DMS53 treated with DMSO at 0.1 percent for 48 hours (cell line): ENCODE measurements around the gene SCT.

Experiments
- DNase-seq: peaks from one replicate; lab custom pipeline; 2025; ENCODE audit not compliant: unreplicated experiment; lab: John Stamatoyannopoulos, UW

The SCT gene

DNA sequence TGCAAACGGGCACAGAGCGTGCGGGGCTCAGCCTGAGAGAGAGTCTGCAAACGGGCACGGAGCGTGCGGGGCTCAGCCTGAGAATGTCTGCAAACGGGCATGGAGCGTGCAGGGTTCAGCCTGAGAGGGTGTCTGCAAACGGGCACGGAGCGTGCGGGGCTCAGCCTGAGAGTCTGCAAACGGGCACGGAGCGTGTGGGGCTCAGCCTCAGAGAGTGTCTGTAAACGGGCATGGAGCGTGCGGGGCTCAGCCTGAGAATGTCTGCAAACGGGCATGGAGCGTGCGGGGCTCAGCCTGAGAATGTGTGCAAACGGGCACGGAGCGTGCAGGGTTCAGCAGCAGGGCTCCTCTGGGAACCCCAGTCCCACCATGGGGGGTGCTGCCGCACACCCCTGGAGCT is 37.2 kb downstream of the SCT start:
- no peak for DNase-seq

DNA sequence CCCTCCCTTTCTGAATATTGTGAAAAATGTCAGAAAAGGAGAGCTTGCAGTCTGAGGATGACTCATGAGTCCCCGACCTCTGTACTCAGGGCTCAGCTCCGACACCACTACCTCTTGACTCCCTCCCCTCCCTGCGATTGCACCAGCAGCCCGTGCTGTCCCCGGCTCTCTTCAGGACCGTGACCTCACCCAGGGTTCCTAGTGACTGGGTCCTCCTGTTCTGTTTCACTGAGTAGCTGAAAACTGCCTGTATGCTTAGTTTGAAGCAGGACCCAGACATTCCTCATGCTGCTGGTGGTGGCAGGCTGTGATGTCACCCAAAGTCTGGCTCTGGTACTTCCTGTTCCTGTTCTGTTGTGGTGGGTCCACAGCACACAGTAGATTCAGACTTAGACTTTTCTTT is 39.0 kb downstream of the SCT start:
- no peak for DNase-seq

DNA sequence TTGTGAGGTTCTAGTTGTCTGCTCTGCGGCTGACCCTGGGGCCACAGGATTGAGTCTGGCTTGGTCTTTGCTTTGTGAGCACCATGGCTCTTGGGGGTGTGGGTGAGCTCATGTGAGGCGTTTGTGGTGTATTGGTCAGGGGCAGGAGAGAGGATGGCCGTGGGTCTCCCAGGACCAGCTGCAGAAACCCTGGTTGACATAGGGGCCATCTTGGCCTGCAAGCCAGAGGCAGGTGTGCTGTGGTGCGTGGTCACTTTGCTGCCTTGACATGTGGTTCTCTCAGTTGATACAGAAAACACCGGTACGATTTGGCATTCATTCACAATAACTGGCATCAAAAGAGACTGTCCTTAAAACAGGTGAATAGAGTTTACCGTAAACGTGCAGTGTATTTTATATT is 39.4 kb downstream of the SCT start:
- no peak for DNase-seq

DNA sequence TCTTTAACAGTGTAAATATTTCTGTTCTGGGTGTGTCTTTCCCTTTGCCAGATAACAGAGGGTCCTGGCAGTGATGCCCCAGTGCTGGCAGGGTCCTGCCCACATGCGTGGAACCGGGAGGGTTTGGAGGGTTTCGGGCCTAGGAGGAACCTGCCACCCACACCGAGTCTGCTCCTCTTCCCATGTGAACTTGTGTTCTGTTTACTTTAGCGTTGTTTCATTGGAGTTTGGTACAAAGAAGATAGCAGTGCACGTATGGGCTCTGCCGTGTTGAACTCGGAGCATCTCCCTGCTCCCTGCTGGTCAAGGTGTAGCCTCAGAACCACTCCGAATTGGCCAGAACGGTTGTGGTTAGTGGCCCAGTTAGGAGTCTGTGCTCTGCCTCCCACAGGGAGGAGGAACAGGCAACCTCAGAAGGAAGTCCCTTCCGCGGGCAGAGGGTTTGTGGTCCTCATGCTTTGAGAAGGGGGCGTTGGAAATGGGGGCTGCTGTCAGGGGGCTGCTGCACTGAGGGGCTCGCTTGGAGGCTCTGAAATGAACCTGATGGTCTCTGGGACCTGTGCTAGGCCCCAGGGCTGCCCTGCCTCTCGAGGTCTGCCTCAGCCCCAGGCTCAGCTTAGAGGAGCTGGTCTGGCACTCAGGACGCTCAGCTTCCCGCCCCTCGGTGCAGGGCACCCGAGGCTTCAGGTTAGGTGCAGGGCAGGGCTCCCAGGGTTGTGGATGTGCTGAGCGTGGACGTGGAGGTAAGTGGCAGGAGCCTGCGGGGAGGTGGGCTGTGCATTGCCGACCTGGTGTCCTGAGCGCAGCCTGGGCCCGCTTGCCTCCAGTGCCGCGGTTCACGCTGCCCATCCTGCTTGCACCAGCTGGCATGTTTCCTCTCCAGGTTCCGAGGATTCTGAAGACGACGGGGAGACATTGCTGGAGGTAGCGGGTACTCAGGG is 40.3 kb downstream of the SCT start:
- no peak for DNase-seq

DNA sequence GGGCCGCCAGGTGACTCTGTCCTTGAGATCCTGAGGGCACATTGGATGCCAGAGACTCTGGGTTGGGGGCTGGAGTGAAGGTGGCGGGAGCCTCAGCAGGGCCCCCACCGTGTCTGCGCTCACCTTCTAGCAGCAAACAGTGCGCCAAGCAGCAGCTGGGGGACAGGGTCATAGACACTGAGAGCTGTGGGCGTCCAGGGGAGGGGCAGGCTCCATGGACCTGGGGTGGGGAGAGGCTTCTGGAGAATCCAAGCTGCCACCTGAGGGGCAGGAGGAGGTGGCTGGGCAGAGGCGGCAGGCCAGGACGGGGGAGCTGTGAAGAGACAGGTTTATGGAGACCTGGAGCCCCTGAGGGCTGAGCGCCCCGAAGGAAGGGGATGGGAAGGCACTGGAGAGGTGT is 42.7 kb downstream of the SCT start:
- no peak for DNase-seq

DNA sequence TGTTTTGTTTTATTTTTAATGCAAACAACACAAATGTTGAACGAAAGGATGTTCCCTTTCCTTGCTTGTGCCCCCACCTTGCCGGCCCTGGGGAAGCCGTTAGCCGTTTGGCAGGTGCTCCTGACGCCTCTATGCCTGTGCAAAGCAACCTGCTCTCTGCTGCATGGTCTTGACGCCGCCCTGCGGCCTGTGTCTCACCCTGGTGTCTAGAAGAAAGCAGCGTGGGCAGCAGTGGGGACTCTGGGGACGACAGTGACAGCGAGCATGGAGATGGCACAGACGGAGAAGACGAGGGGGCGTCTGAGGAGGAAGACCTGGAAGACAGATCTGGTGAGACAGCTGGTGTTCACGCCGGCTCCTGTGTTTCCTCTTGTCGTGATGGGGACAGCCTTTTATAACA is 45.2 kb downstream of the SCT start:
- no peak for DNase-seq

DNA sequence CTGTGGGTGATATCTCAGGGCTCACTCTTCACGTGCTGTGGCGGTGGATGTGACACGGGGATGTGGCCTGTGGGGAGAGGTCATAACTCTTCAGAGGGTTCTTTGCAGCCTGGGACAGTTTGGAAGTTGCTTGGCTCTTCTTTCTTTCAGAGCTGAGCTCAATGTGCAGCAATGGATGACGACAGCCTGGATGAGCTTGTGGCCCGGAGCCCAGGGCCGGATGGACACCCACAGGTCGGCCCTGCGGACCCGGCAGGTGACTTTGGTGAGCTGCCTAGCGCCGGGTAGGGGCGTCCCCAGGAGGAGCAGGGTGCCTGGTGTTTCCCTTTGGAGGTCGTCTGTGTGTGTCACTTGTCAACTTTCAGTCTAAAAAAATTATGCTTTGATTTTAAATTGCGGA is 45.6 kb downstream of the SCT start:
- DNase-seq, result no peak

DNA sequence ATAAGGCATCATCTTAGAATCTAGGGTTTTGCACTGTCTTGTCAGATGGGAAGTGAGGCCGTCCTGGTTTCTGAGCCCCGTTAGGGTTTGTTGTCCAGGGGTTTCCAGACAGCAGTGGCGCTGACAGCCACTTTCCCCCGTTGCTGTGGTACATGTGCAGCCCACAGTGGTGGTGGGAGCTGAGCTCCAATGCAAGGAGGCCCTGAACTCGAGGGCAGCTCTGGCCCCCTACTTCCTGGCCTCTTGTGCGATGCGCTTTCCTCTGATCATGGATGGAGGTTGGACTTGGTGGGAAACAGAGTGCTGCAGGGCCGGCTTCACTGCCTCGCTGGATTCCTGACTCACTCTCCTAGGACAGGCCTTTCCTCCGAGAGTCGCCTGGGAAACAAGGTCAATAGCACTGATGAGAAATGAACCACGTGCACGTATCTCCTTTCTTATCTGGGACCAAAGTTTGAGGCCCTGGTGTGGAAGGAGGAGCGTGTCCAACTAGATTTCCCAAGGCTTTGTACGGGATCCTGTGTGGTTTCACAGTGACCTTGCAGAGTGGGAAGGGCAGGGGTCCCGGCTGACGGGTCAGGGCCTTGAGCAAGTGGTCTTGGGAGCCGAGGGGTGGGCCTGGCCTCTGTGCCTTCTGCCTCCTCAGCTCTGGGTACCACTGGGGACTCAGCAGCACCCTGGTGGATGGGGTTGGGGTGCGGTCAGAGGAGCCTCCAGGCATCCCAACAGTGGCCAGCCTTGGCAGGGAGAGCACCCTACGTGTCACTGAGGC is 47.0 kb downstream of the SCT start:
- DNase-seq, result no peak

DNA sequence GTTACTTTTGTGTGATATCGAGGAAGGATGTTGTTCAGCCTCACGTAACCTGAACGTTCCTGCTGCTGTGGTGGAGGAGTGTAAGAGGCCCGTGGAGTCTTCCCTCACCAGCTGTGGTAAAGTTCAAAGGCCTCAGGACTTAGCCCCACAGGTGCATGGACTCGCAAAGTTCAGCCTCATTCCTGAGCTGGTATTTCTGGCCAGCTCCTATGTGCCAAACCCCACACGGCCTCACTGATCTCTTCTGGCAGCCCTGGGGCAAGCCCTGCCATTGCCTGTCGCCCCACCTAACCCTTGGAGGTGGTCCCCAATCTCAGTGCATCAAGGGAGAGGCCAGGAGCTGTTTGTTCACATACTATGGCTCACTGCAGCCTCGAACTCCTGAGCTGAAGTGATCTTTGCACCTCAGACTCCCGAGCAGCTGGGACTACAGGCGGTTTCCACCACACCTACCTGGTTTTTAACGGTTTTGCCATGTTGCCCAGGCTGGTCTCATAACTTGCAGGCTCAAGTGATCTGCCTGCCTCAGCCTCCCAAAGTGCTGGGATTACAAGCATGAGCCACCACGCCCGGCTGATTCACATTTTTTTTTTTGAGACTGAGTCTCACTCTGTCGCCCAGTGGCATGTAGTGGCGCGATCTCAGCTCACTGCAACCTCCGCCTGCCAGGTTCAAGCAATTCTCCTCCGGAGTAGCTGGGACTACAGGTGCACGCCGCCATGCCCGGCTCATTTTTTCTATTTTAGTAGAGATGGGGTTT is 48.5 kb downstream of the SCT start:
- no peak for DNase-seq

DNA sequence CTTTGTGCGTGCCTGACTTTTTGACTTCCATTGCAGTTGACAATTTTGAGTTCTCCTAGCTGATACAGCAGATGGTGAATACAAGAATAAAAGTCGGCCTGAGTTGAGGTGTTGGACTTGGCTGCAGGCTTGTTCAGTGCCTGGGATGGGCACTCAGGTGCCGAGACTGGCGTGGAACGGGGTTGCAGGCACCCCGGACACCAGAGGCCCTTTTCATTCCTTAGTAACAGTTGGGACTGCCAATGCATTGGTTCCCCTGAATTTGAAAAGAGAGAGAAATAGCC is 49.4 kb downstream of the SCT start:
- DNase-seq, result no peak

DNA sequence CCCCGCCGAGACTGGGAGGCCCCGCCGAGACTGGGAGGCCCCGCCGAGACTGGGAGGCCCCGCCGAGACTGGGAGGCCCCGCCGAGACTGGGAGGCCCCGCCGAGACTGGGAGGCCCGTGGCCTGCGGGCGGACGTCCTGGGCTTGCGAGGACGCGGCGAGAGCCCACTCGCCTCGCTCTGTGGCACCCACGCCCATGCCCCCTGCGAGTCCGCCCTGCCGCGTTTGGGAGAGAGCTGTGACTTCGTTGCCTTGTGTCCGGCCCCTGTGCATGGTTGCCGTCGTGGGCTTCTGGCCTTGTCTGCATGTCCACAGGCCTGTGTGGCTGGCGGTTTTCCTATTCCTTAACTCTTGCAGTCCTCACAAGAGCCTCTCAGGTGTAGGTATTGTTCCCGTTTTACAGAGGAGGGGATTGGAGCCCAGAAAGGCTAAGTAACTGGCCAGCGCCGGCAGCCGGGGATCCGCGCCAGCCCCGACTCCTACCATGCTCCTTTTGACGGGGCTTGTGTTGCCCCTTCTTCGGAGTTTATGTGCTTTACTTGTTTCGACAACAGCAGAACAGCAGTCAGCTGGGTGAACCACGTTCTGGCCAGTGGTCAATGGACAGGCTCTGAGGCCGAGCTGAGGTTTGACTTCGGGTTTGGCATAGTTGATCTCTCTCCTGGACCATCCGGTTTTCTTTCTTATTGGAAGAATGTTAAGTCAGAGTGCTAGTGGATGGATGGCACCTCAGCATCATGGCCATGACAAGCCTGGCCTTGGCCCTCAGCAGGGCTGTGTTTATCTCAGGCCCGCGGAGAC is 50.0 kb downstream of the SCT start:
- DNase-seq, result no peak
